Measurements from ENCODE around the gene TMEM178B. TPM values are rescaled to one million over a fixed set of nuclear protein-coding genes. Genes with fewer than 3 reads are reported as not detected.
"Not testable (repeated sequence)": the region's sequence is repeated elsewhere in the genome, so short reads cannot be mapped to it uniquely, and the experiment has no call there.

The TMEM178B gene
- total RNA-seq, 1 donor, result 0.10 TPM

- Histone ChIP-seq H3K9me3 (ENCODE audit: low read depth, low read length) (no peaks in the 10 kb centered on the region), H3K27me3 (ENCODE audit: insufficient read depth, low read length) (no peaks in the 10 kb centered on the region), H3K4me1 (ENCODE audit: insufficient read depth, low read length) (no peaks in the 10 kb centered on the region), H3K4me3 (ENCODE audit: low read length) (no peak overlapping the region)
Measured at GRCh38 chr7:141147482-141147881, 73.6 kb downstream of the TMEM178B start.

GRCh38 chr7:141150465-141150864 lies 76.6 kb downstream of the TMEM178B start:
- H3K9me3 ChIP-seq (ENCODE audit: low read depth, low read length), result no peaks in the 10 kb centered on the region
- no peaks in the 10 kb centered on the region for H3K27me3 ChIP-seq (ENCODE audit: insufficient read depth, low read length)
- H3K4me3 ChIP-seq (ENCODE audit: low read length), result no peak overlapping the region
- H3K4me1 ChIP-seq (ENCODE audit: insufficient read depth, low read length), result no peaks in the 10 kb centered on the region

- no peaks in the 10 kb centered on the region for H3K27me3 ChIP-seq (ENCODE audit: insufficient read depth, low read length)
- H3K9me3 ChIP-seq (ENCODE audit: low read depth, low read length), result no peaks in the 10 kb centered on the region
- H3K4me3 ChIP-seq (ENCODE audit: low read length), result no peak overlapping the region
- peaks cover 1% of the 10 kb centered on the region for H3K4me1 ChIP-seq (ENCODE audit: insufficient read depth, low read length)
Measured at GRCh38 chr7:141151746-141152145, 77.9 kb downstream of the TMEM178B start.

DNA sequence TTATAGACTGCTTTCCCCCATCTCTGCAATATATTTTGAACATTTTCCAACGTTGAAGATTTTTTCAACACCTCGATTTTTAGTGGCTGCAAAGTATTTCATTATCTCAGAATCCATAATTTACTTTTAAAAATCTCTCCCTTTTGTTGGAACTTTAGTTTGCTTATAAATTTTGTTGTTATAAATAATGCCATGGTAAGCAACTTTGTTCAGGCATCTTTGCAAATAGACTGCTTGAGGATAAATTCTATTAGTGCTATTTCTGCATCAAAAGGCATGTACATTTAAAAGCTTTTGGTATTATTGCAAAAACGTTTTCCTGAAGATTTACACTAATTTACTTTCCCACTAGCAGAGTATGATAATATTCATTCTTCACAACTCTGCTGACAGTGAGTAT lies 79.4 kb downstream of the TMEM178B start:
- Histone ChIP-seq H3K27me3 (ENCODE audit: insufficient read depth, low read length) (no peaks in the 10 kb centered on the region), H3K9me3 (ENCODE audit: low read depth, low read length) (no peaks in the 10 kb centered on the region), H3K4me1 (ENCODE audit: insufficient read depth, low read length) (peaks cover 9% of the 10 kb centered on the region), H3K4me3 (ENCODE audit: low read length) (no peak overlapping the region)

DNA sequence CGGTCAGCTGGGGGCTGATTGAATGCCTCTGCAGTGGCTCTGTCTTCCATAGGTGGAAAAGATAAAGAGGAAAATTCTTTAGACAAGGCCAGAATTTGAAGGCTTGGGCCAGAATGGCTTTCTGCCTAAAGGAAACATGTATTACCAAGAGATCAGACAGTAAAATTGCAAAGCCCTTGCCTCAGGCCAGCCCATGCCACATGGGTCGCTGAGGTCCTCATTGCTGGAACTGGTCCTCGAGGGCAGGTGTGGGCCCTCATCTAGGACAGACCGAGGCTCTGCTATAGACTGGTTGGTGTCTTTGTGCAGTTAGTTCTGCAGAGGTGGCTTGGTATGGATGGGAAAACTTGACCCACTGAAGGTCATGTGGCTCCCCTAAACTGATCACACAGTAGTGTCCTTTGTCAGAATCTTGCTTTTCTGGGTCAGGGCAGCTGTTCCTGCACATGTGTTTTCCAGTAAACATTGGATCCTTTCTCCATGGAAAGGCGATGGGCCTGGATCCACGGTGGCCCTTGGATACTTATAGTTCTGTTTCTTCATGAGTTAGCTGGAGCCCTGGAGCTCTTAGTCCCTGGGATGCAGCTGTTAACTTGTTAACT lies 80.4 kb downstream of the TMEM178B start:
- Histone ChIP-seq H3K27me3 (ENCODE audit: insufficient read depth, low read length) (no peaks in the 10 kb centered on the region), H3K4me3 (ENCODE audit: low read length) (no peak overlapping the region), H3K9me3 (ENCODE audit: low read depth, low read length) (no peaks in the 10 kb centered on the region), H3K4me1 (ENCODE audit: insufficient read depth, low read length) (peaks cover 9% of the 10 kb centered on the region)

GRCh38 chr7:141156407-141156806 lies 82.5 kb downstream of the TMEM178B start:
- Histone ChIP-seq H3K9me3 (ENCODE audit: low read depth, low read length) (no peaks in the 10 kb centered on the region), H3K4me1 (ENCODE audit: insufficient read depth, low read length) (peaks cover 9% of the 10 kb centered on the region), H3K4me3 (ENCODE audit: low read length) (no peak overlapping the region), H3K27me3 (ENCODE audit: insufficient read depth, low read length) (no peaks in the 10 kb centered on the region)

DNA sequence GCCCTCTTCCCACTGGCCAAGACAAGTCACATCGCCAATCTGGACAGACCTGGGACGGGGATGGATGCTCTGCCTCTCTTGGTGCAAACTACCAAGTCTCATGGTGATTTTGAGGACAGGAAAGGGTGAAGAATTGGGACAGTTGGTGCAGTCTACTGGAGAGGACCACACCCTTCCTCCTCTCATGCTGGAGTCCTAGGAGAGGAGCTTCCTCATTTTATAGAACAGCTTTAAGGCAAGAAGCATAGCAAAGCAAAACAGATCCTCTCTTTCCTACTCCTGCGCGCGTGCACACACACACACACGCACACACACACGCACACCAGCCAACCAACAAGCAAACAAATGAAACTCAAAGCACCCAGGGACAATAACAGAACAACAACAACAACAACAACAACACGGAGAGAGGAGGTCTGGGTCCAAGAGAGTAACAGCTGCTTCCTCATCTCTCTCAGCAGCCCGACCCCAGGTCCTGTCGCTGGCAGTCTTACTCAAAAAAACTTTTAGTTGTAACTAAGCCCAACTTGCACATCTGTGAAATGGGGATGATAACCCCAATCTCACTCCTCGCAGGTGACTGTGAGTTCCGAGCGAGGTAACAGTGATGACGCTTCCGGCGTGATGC lies 83.4 kb downstream of the TMEM178B start:
- Histone ChIP-seq H3K4me3 (ENCODE audit: low read length) (no peak overlapping the region), H3K4me1 (ENCODE audit: insufficient read depth, low read length) (peaks cover 9% of the 10 kb centered on the region), H3K9me3 (ENCODE audit: low read depth, low read length) (no peaks in the 10 kb centered on the region), H3K27me3 (ENCODE audit: insufficient read depth, low read length) (no peaks in the 10 kb centered on the region)

DNA sequence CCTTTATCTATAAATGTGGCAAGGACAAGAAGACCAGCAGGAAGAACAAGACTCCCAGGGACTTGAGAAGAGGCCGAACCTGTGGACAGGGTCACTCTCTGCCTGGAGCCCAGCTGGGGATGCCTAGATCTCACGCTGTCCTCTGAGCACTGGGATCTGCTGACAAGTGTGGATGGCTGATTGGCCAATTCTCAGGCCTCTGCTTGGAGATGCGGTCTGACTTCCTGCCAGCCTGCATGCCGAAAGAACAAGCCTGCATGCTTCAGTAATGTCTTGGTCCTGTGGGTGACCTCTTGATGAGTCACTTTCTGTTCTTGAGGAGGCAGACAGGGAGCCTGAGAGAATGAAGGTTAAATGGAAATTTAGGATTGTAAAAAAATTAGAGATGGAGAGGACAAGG lies 84.7 kb downstream of the TMEM178B start:
- H3K27me3 ChIP-seq (ENCODE audit: insufficient read depth, low read length), result no peaks in the 10 kb centered on the region
- no peak overlapping the region for H3K4me3 ChIP-seq (ENCODE audit: low read length)
- no peaks in the 10 kb centered on the region for H3K9me3 ChIP-seq (ENCODE audit: low read depth, low read length)
- H3K4me1 ChIP-seq (ENCODE audit: insufficient read depth, low read length), result peaks cover 9% of the 10 kb centered on the region

DNA sequence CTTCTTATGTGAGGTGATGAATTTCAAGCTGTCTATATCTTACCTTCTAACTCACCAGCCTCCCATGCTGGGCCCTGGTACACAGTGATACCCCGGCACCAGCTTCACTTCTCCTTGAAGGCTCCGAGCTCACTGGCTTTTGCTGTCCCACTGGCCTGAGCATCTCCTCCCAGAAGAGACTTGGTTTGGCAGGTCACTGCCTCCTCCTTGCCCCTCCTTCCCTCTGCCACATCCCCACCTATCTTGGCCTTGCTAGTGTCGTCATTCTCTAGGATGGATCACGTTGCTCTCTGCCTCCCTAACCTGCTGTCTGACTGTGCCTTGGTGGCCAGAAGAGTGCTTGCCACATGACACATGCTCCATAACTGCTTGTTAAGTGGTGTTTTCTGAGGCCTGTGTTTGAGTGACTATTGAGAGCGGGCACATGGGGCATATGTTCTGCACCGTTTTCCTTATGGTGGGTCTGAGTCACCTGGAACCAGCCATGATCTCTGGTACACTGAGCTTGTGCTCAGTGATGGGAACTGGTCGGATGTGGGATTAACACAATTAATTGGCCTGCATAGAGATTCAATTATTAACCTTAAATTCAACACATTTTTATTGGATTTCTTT lies 86.5 kb downstream of the TMEM178B start:
- H3K4me1 ChIP-seq (ENCODE audit: insufficient read depth, low read length), result peaks cover 9% of the 10 kb centered on the region
- no peak overlapping the region for H3K4me3 ChIP-seq (ENCODE audit: low read length)
- no peaks in the 10 kb centered on the region for H3K27me3 ChIP-seq (ENCODE audit: insufficient read depth, low read length)
- no peaks in the 10 kb centered on the region for H3K9me3 ChIP-seq (ENCODE audit: low read depth, low read length)

GRCh38 chr7:141161550-141162535 lies 88.0 kb downstream of the TMEM178B start:
- Histone ChIP-seq H3K9me3 (ENCODE audit: low read depth, low read length) (no peaks in the 10 kb centered on the region), H3K27me3 (ENCODE audit: insufficient read depth, low read length) (no peaks in the 10 kb centered on the region), H3K4me1 (ENCODE audit: insufficient read depth, low read length) (peaks cover 7% of the 10 kb centered on the region), H3K4me3 (ENCODE audit: low read length) (no peak overlapping the region)

GRCh38 chr7:141165521-141165920 lies 91.7 kb downstream of the TMEM178B start:
- Histone ChIP-seq H3K9me3 (ENCODE audit: low read depth, low read length) (no peaks in the 10 kb centered on the region), H3K4me3 (ENCODE audit: low read length) (no peak overlapping the region), H3K27me3 (ENCODE audit: insufficient read depth, low read length) (no peaks in the 10 kb centered on the region), H3K4me1 (ENCODE audit: insufficient read depth, low read length) (no peaks in the 10 kb centered on the region)

GRCh38 chr7:141166926-141167325 lies 93.1 kb downstream of the TMEM178B start:
- H3K4me3 ChIP-seq (ENCODE audit: low read length), result no peak overlapping the region

DNA sequence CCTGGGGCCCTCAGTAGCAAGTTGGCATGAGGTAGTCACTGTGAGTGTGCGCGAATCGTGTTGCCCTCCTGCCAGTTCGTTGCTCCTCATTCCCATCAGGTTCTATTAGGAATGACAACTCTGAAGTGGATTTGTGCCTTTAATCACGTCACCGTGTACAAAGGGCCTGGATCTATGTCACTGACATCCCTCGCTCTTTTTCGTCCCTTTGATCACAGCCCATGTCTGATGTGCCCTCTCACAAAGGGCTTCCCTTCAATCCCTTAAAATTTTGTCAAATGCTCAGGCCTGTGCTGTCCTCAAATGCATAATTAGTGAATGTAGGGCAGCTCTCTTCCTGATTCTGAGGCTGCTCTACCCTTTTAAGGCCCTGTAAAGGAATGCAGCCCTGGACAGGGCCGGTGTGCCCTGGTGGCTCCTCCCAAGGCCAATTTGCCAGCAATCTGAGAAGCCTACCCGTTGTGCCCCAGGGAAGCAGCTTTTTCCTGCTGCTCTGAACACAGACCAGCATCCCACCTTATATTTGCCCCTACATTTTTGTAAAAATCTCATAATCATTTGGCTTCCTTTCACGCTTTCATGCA lies 93.6 kb downstream of the TMEM178B start:
- H3K27me3 ChIP-seq (ENCODE audit: insufficient read depth, low read length), result no peaks in the 10 kb centered on the region
- H3K4me3 ChIP-seq (ENCODE audit: low read length), result no peak overlapping the region
- no peaks in the 10 kb centered on the region for H3K9me3 ChIP-seq (ENCODE audit: low read depth, low read length)
- H3K4me1 ChIP-seq (ENCODE audit: insufficient read depth, low read length), result no peaks in the 10 kb centered on the region

More at GRCh38 chr7:141166926-141167325, 93.1 kb downstream of the TMEM178B start:
- H3K4me1 ChIP-seq (ENCODE audit: insufficient read depth, low read length), result no peaks in the 10 kb centered on the region
- H3K27me3 ChIP-seq (ENCODE audit: insufficient read depth, low read length), result no peaks in the 10 kb centered on the region
- no peaks in the 10 kb centered on the region for H3K9me3 ChIP-seq (ENCODE audit: low read depth, low read length)

- H3K4me3 ChIP-seq (ENCODE audit: low read length); H3K4me1 ChIP-seq (ENCODE audit: insufficient read depth, low read length); H3K27me3 ChIP-seq (ENCODE audit: insufficient read depth, low read length); H3K9me3 ChIP-seq (ENCODE audit: low read depth, low read length): not testable (repeated sequence)
Measured at GRCh38 chr7:141169157-141169556, 95.3 kb downstream of the TMEM178B start.

DNA sequence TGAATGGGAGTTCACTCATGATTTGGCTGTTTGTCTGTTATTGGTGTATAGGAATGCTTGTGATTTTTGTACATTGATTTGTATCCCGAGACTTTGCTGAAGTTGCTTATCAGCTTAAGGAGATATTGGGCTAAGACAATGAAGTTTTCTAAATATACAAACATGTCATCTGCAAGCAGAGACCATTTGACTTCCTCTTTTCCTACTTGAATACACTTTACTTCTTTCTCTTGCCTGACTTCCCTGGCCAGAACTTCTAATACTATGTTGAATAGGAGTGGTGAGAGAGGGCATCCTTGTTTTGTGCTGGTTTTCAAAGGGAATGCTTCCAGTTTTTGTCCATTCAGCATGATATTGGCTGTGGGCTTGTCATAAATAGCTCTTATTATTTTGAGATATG lies 101.9 kb downstream of the TMEM178B start:
- not testable (repeated sequence) for H3K9me3 ChIP-seq (ENCODE audit: low read depth, low read length); H3K27me3 ChIP-seq (ENCODE audit: insufficient read depth, low read length); H3K4me1 ChIP-seq (ENCODE audit: insufficient read depth, low read length); H3K4me3 ChIP-seq (ENCODE audit: low read length)
